ACHN (cell line): ENCODE measurements around the gene ESYT3.
A peak's percentile ranks its signal among the peaks of the same experiment; 100 is the strongest.
"Not testable (repeated sequence)": the region's sequence is repeated elsewhere in the genome, so short reads cannot be mapped to it uniquely, and the experiment has no call there.

Experiments used
- DNase-seq: peaks from one replicate; pipeline ENCODE4 v3.0.0-alpha.2; 2015
- in situ Hi-C: cut with HindIII; loops from 2 replicates; pipeline ENCODE4 v1.10.0; 2017; ENCODE audit warnings: low sequenced_read_pairs, low pct_ligation_motif_present, low pct_unique_long_range_greater_than_20kb

The ESYT3 gene

GRCh38 chr3:138472141-138472825 lies 37.9 kb downstream of the ESYT3 start:
- in situ Hi-C loops = no loop called here
- no peak for DNase-seq

GRCh38 chr3:138473391-138473790 lies 39.0 kb downstream of the ESYT3 start:
- in situ Hi-C loops = no loop called here
- no peak for DNase-seq

- DNase-seq = no peak
- in situ Hi-C loops = no loop called here
Observed at GRCh38 chr3:138474163-138474562, 39.7 kb downstream of the ESYT3 start.

GRCh38 chr3:138476526-138476925 lies 42.1 kb downstream of the ESYT3 start:
- DNase-seq = no peak
- in situ Hi-C loops = no loop called here

- in situ Hi-C loops = no loop called here
- no peak for DNase-seq
Observed at GRCh38 chr3:138477120-138477519, 42.7 kb downstream of the ESYT3 start.

GRCh38 chr3:138477801-138478200 lies 43.4 kb downstream of the ESYT3 start:
- in situ Hi-C loops = no loop called here

GRCh38 chr3:138479438-138479863 lies 45.0 kb downstream of the ESYT3 start:
- in situ Hi-C loops = no loop called here
- peak; percentile 52 for DNase-seq

More at GRCh38 chr3:138477801-138478200, 43.4 kb downstream of the ESYT3 start:
- no peak for DNase-seq

- DNase-seq, in situ Hi-C loops: not testable (repeated sequence)
Observed at GRCh38 chr3:138484672-138485071, 50.3 kb downstream of the ESYT3 start.

- DNase-seq, in situ Hi-C loops: not testable (repeated sequence)
Observed at GRCh38 chr3:138486580-138486979, 52.2 kb downstream of the ESYT3 start.

GRCh38 chr3:138491971-138492370 lies 57.6 kb downstream of the ESYT3 start:
- in situ Hi-C loops = no loop called here
- DNase-seq = no peak

- in situ Hi-C loops = no loop called here
- DNase-seq = no peak
Observed at GRCh38 chr3:138492980-138493675, 58.7 kb downstream of the ESYT3 start.

GRCh38 chr3:138493804-138494606 lies 59.6 kb downstream of the ESYT3 start:
- in situ Hi-C loops = no loop called here
- peak; percentile 0 for DNase-seq

- in situ Hi-C loops = no loop called here
- no peak for DNase-seq
Observed at GRCh38 chr3:138494607-138494929, 60.2 kb downstream of the ESYT3 start.

- DNase-seq, in situ Hi-C loops: not testable (repeated sequence)
Observed at GRCh38 chr3:138495638-138496037, 61.2 kb downstream of the ESYT3 start.

- in situ Hi-C loops = no loop called here
- no peak for DNase-seq
Observed at GRCh38 chr3:138496436-138496835, 62.0 kb downstream of the ESYT3 start.

GRCh38 chr3:138497021-138497420 lies 62.6 kb downstream of the ESYT3 start:
- in situ Hi-C loops = no loop called here

GRCh38 chr3:138497851-138498250 lies 63.4 kb downstream of the ESYT3 start:
- DNase-seq = no peak
- in situ Hi-C loops = no loop called here

More at GRCh38 chr3:138497021-138497420, 62.6 kb downstream of the ESYT3 start:
- no peak for DNase-seq

GRCh38 chr3:138498991-138499390 lies 64.6 kb downstream of the ESYT3 start:
- no peak for DNase-seq
- in situ Hi-C loops = no loop called here

GRCh38 chr3:138507524-138507923 lies 73.1 kb downstream of the ESYT3 start:
- in situ Hi-C loops = no loop called here

More at GRCh38 chr3:138507524-138507923, 73.1 kb downstream of the ESYT3 start:
- no peak for DNase-seq
